ENCODE measurements around the gene CDC25A. TPM values are rescaled to one million over a fixed set of nuclear protein-coding genes. Genes with fewer than 3 reads are reported as not detected.

The CDC25A gene
- total and polyA plus RNA-seq, 2 of the 8 experiments (the other 6 are each of a cell fraction or from before 2014, with no cell fraction given): 20.7 to 62.1 TPM

GRCh38 chr3:48184299-48184698 lies 3.9 kb downstream of the CDC25A start:
- no peak overlapping the region for H2BK15ac ChIP-seq (ENCODE audit: low read length)
- H3K4me2 ChIP-seq (ENCODE audit: insufficient read depth in 1 of 2, low read depth in 2 of 2, low read length in 2 of 2): no peak overlapping the region
- H3K23ac ChIP-seq (ENCODE audit: insufficient read length): no peak overlapping the region
- H3K79me2 ChIP-seq (ENCODE audit: control insufficient read depth in 1 of 2, insufficient read depth in 2 of 2, low read length in 2 of 2): peaks cover 12 to 75% of the 10 kb centered on the region in 2 experiments
- POLR2A ChIA-PET (ENCODE audit: partially characterized antibody): interaction anchor here (0.9 to 2.1 kb wide), 3 partner anchors 10 to 359 kb away, joined by 3 to 11 read pairs (median 7); no protein-coding TSS in a partner anchor
- H3K27me3 ChIP-seq (replicated peaks in 1 of 4; ENCODE audit: control insufficient read depth in 3 of 4, extremely low read depth in 1 of 4, insufficient read depth in 3 of 4, low read length in 3 of 4): no peaks in the 10 kb centered on the region
- H3K9me3 ChIP-seq (ENCODE audit: insufficient read depth in 2 of 2, low read depth in 1 of 2, low read length in 1 of 2): peaks cover 0 to 2% of the 10 kb centered on the region in 2 experiments; a peak in 1 of 4 replicates
- H2AK5ac ChIP-seq (ENCODE audit: low read depth, low read length): no peak overlapping the region
- H4K20me1 ChIP-seq (replicated peaks in 1 of 2; ENCODE audit: control insufficient read depth in 1 of 2, insufficient read depth in 2 of 2, low read length in 2 of 2): peaks cover 6 to 12% of the 10 kb centered on the region in 2 experiments
- 77% methylated on average over 2 of the region's 2 CpGs; no CpG with 5 or more reads in 1 of the 2 experiments for WGBS, 2 experiments (ENCODE audit: extremely low coverage in 1 of 2, insufficient coverage in 1 of 2, insufficient read length in 1 of 2, insufficient replicate concordance in 2 of 2, low coverage in 1 of 2, low lambda C conversion rate in 2 of 2, missing lambda C conversion rate in 1 of 2)
- peaks cover 0 to 8% (median 4%) of the 10 kb centered on the region in 4 experiments; a peak in 5 of 7 replicates for H3K4me1 ChIP-seq (replicated peaks in 1 of 4; ENCODE audit: control insufficient read depth in 3 of 4, insufficient read depth in 4 of 4, low read length in 3 of 4)
- FAIRE-seq: no peak
- no peak overlapping the region for H3K18ac ChIP-seq (ENCODE audit: extremely low read depth, low read length)
- no peak overlapping the region for H2BK120ac ChIP-seq (replicated peaks; ENCODE audit: low read depth, low read length)
- H2BK20ac ChIP-seq (ENCODE audit: low read length): no peak overlapping the region
- H3K27ac ChIP-seq (ENCODE audit: low read depth, low read length): no peak overlapping the region
- H3K23me2 ChIP-seq (ENCODE audit: low read depth, low read length): peaks cover 6% of the 10 kb centered on the region; the same call in 1 of the 2 replicates
- H3K79me1 ChIP-seq (ENCODE audit: low read depth, low read length): peaks cover 4% of the 10 kb centered on the region; the same call in 1 of the 2 replicates
- no peak overlapping the region for H2AFZ ChIP-seq (ENCODE audit: low read length)
- H4K91ac ChIP-seq (replicated peaks; ENCODE audit: insufficient read length, low read length): no peak overlapping the region
- no peak overlapping the region for H2BK12ac ChIP-seq (ENCODE audit: low read depth, low read length)
- no peak overlapping the region for H2BK5ac ChIP-seq (ENCODE audit: low read depth, low read length)
- no peak overlapping the region for H3K4ac ChIP-seq (replicated peaks; ENCODE audit: insufficient read length, low read depth, low read length)
- H3K56ac ChIP-seq (replicated peaks; ENCODE audit: insufficient read length, low read depth, low read length): no peak overlapping the region
- DNase-seq (ENCODE audit: low read depth in 1 of 2, low spot score in 2 of 2): no peak
- no peak overlapping the region for H4K8ac ChIP-seq (ENCODE audit: extremely low read depth, insufficient read depth, low read length)
- TF ChIP-seq POLR2AphosphoS5 (IDR thresholded peaks at IDR 0.05; ENCODE audit: low read depth, low read length) (no peak), POU5F1 (IDR thresholded peaks at IDR 0.05; ENCODE audit: low read depth, low read length) (no peak), ASH2L (IDR thresholded peaks at IDR 0.05; ENCODE audit: low read length) (no peak), PHF8 (conservative IDR thresholded peaks at IDR 0.05; ENCODE audit: low read depth, low read length) (no peak), SIN3A (conservative IDR thresholded peaks at IDR 0.05 in 1 of 2, IDR thresholded peaks at IDR 0.05 in 1 of 2; ENCODE audit: low read depth in 1 of 2, low read length in 2 of 2) (no peak), SRF (IDR thresholded peaks at IDR 0.05; ENCODE audit: low read depth, low read length) (no peak)
- no peak overlapping the region for H3K4me3 ChIP-seq (ENCODE audit: extremely low read depth in 1 of 4, insufficient read depth in 2 of 4, low read depth in 3 of 4, low read length in 4 of 4)
- CTCF ChIA-PET (ENCODE audit: partially characterized antibody): interaction anchor here (0.7 kb wide), 1 partner anchor 359 kb away, joined by 3 read pairs; no protein-coding TSS in a partner anchor
- H3K14ac ChIP-seq (ENCODE audit: insufficient read length): no peak overlapping the region
- no peak overlapping the region for H3K9ac ChIP-seq (replicated peaks in 1 of 4; ENCODE audit: extremely low read depth in 1 of 4, low read depth in 3 of 4, low read length in 3 of 4)
- H4K5ac ChIP-seq (ENCODE audit: insufficient read length, low read depth, low read length): no peak overlapping the region
- peaks cover 31 to 75% (median 61%) of the 10 kb centered on the region in 4 experiments for H3K36me3 ChIP-seq (ENCODE audit: control insufficient read depth in 2 of 4, insufficient read depth in 4 of 4, low read length in 3 of 4)

Data from H1 (cell line).